Measurements from ENCODE around the gene OR11A1. TPM values are rescaled to one million over a fixed set of nuclear protein-coding genes. Genes with fewer than 3 reads are reported as not detected.
A peak's percentile ranks its signal among the peaks of the same experiment; 100 is the strongest.

The OR11A1 gene
- total and polyA plus RNA-seq, 8 donors = 0.06 TPM; not detected in 7

DNA sequence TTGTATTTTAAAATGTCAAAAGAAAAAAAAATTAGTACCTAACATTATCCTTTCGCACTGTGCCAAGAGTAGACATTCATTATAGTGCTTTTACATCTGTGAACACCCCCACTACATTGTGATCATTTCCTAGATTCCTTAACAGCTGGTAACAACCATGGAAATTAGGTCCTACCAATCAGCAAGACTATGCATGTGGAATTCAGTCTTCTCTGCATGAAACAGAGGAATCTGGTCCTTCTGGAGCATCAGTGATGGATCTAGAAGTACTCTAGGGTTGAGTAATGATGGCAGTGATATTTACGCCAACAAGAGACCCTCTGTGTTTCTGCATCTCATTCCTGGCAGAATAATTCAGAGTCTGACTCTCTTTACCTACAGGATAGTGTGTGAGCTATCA lies 32.7 kb downstream of the OR11A1 start:
- no peaks in the 10 kb centered on the region for H3K9me3 ChIP-seq
- TF ChIP-seq, protein P1, sequence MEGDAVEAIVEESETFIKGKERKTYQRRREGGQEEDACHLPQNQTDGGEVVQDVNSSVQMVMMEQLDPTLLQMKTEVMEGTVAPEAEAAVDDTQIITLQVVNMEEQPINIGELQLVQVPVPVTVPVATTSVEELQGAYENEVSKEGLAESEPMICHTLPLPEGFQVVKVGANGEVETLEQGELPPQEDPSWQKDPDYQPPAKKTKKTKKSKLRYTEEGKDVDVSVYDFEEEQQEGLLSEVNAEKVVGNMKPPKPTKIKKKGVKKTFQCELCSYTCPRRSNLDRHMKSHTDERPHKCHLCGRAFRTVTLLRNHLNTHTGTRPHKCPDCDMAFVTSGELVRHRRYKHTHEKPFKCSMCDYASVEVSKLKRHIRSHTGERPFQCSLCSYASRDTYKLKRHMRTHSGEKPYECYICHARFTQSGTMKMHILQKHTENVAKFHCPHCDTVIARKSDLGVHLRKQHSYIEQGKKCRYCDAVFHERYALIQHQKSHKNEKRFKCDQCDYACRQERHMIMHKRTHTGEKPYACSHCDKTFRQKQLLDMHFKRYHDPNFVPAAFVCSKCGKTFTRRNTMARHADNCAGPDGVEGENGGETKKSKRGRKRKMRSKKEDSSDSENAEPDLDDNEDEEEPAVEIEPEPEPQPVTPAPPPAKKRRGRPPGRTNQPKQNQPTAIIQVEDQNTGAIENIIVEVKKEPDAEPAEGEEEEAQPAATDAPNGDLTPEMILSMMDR (IDR thresholded peaks at IDR 0.05) = no peak
- DNase-seq (no peak), ATAC-seq (no peak)
- no peaks in the 10 kb centered on the region for H3K27me3 ChIP-seq
- H3K4me1 ChIP-seq = no peaks in the 10 kb centered on the region
- no peak overlapping the region for H3K4me3 ChIP-seq
- no peak overlapping the region for H3K27ac ChIP-seq
- intact Hi-C loops (cut with DNase I) = no loop called here
- no peaks in the 10 kb centered on the region for H3K36me3 ChIP-seq

DNA sequence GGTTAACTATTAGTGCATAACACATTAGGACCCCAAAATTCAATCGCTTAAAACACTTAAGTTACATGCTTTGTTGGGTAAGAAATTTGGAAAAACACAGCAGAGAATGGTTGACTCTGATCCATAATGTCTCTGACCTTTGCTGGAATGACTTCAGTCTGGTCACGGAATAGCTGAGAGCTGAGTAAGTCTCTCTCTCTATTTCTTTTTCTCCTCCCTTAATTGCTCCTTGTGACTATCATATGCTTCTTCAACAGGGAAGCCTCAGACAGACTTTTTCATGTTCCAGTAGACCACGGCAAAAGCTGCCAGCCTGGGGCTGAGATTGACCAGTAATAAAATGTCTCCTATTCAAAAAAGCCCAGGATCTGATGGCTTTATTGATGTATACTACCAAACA lies 37.4 kb downstream of the OR11A1 start:
- TF ChIP-seq, protein P1 (IDR thresholded peaks at IDR 0.05) = no peak

DNA sequence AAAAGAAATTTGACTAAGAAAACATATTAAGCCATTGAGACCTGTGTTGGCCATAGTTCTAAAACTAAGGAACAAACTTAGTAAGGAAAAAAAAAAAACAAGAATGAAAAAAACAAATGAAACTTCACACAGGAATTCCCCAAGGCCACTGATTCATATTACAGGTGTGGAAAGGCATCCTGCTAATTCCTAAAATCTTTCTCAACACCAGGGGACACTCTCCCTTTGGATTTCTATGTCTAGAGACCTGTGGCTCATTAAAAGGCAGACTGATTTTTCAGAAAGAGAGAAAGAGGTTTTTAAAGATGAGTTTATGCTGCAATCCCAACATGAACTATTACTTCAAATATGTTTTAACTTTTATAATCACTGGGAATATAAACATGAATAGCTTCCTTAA lies 42.3 kb downstream of the OR11A1 start, which contains the start of gene OR12D1:
Gene OR12D1 (plus strand): TSS at position 341 of the 400 bp plus-strand sequence.
- no peak within 1 kb of the TSS for H3K27ac ChIP-seq
- ATAC-seq = no peak
- peak in 1 of 4 donors; percentile 5 for DNase-seq

More for the DNA sequence above, 37.4 kb downstream of the OR11A1 start:
- Histone ChIP-seq H3K36me3 (no peaks in the 10 kb centered on the region), H3K4me3 (no peak overlapping the region), H3K9me3 (no peaks in the 10 kb centered on the region), H3K27me3 (no peaks in the 10 kb centered on the region), H3K4me1 (no peaks in the 10 kb centered on the region), H3K27ac (no peak overlapping the region)
- DNase-seq = no peak
- intact Hi-C loops (cut with DNase I) = no loop called here
- ATAC-seq = no peak

DNA sequence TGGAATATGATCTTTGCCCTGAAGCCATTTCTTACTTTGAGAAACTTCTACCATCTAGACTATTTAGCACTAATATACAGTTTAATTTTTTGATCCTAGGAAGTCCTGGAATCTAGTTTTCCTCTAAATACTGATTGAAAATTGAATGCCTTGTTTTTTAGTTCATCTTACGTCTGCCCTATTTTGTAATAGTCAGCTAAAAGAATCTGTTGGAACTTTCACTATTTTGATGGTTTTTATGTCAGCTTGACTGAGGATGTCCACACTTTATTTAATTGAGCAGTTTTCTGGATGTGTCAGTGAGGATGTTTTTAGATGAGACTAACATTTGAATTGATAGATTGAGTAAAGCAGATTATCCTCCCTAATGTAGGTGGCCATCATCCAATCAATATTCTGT lies 53.1 kb downstream of the OR11A1 start:
- no peak overlapping the region for H3K27ac ChIP-seq
- intact Hi-C loops (cut with DNase I) = no loop called here
- peaks cover 0 to 5% of the 10 kb centered on the region in 2 donors for H3K9me3 ChIP-seq
- no peaks in the 10 kb centered on the region for H3K36me3 ChIP-seq
- no peaks in the 10 kb centered on the region for H3K27me3 ChIP-seq
- TF ChIP-seq, protein P1 (IDR thresholded peaks at IDR 0.05) = no peak
- no peak overlapping the region for H3K4me3 ChIP-seq
- ATAC-seq = no peak
- no peak for DNase-seq
- H3K4me1 ChIP-seq = no peaks in the 10 kb centered on the region

More for the DNA sequence above, 42.3 kb downstream of the OR11A1 start, which contains the start of gene OR12D1:
- Histone ChIP-seq H3K36me3 (no peaks in the 10 kb centered on the region), H3K4me3 (no peak within 1 kb of the TSS), H3K27me3 (peaks cover 0 to 4% of the 10 kb centered on the region in 2 donors), H3K9me3 (peaks cover 0 to 10% of the 10 kb centered on the region in 2 donors), H3K4me1 (no peaks in the 10 kb centered on the region)
- TF ChIP-seq, protein P1 (IDR thresholded peaks at IDR 0.05) = no peak
- intact Hi-C loops (cut with DNase I) = no loop called here

DNA sequence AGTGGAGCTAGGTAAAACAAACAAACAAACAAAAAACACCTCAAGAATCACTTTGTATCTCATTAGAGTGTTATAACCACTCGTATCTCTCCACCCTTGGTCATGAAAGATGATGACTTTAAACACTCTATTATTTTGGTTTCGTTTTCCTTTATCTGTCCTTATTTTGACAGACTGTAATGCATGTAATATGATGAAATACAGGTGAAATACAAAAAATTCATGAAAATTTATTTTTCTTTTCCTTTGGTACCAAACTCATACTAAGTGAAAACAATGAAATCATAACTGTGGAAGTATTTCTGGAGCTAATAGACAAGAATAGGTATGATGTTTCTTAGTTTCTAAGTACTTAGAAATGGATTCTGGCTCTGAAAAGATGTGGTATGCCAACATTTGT lies 57.3 kb downstream of the OR11A1 start:
- intact Hi-C loops (cut with DNase I) = no loop called here
- H3K9me3 ChIP-seq = no peaks in the 10 kb centered on the region
- H3K4me1 ChIP-seq = no peaks in the 10 kb centered on the region
- H3K4me3 ChIP-seq = no peak overlapping the region
- ATAC-seq = no peak
- H3K36me3 ChIP-seq = no peaks in the 10 kb centered on the region
- no peak overlapping the region for H3K27ac ChIP-seq
- no peak for DNase-seq
- TF ChIP-seq, protein P1 (IDR thresholded peaks at IDR 0.05) = no peak
- no peaks in the 10 kb centered on the region for H3K27me3 ChIP-seq
